Measurements from ENCODE around the gene LRRIQ3.

LRRIQ3 gene

GRCh38 chr1:74236440-74236839, 38.5 kb upstream of the LRRIQ3 start:
- in situ Hi-C loops (cut with HindIII; ENCODE audit: low pct_ligation_motif_present, low sequenced_read_pairs) = no loop called here
- Histone ChIP-seq H3K4me3 (ENCODE audit: low read depth, low read length) (no peak overlapping the region), H3K27ac (no peak overlapping the region), H3K36me3 (replicated peaks) (no peaks in the 10 kb centered on the region), H3K27me3 (replicated peaks) (no peaks in the 10 kb centered on the region)
- no peak for TF ChIP-seq CTCF (IDR thresholded peaks at IDR 0.05; ENCODE audit: low read depth, low read length, missing control alignments)
- no peak for DNase-seq

- no peak within 1 kb of the TSS for H3K4me3 ChIP-seq (ENCODE audit: low read depth, low read length)
- no peaks in the 10 kb centered on the region for H3K36me3 ChIP-seq (replicated peaks)
- no peak within 1 kb of the TSS for H3K27ac ChIP-seq
- TF ChIP-seq CTCF (IDR thresholded peaks at IDR 0.05; ENCODE audit: low read depth, low read length, missing control alignments) = no peak
- no peak for DNase-seq
- in situ Hi-C loops (cut with HindIII; ENCODE audit: low pct_ligation_motif_present, low sequenced_read_pairs) = no loop called here
- H3K27me3 ChIP-seq (replicated peaks) = no peaks in the 10 kb centered on the region
Measured at GRCh38 chr1:74235153-74235552, 37.2 kb upstream of the LRRIQ3 start, which contains the start of gene TNNI3K. Gene TNNI3K (plus strand): TSS chr1:74235387. CDS start chr1:74235452, 65 bp downstream.

GRCh38 chr1:74223453-74223852, 25.5 kb upstream of the LRRIQ3 start:
- no peak overlapping the region for H3K27ac ChIP-seq
- DNase-seq = no peak
- in situ Hi-C loops (cut with HindIII; ENCODE audit: low pct_ligation_motif_present, low sequenced_read_pairs) = no loop called here
- no peaks in the 10 kb centered on the region for H3K27me3 ChIP-seq (replicated peaks)
- no peak overlapping the region for H3K4me3 ChIP-seq (ENCODE audit: low read depth, low read length)
- no peak for TF ChIP-seq CTCF (IDR thresholded peaks at IDR 0.05; ENCODE audit: low read depth, low read length, missing control alignments)
- H3K36me3 ChIP-seq (replicated peaks) = no peaks in the 10 kb centered on the region

GRCh38 chr1:74222701-74223100, 24.7 kb upstream of the LRRIQ3 start:
- Histone ChIP-seq H3K36me3 (replicated peaks) (no peaks in the 10 kb centered on the region), H3K4me3 (ENCODE audit: low read depth, low read length) (no peak overlapping the region), H3K27ac (no peak overlapping the region), H3K27me3 (replicated peaks) (no peaks in the 10 kb centered on the region)
- DNase-seq = no peak
- TF ChIP-seq CTCF (IDR thresholded peaks at IDR 0.05; ENCODE audit: low read depth, low read length, missing control alignments) = no peak
- in situ Hi-C loops (cut with HindIII; ENCODE audit: low pct_ligation_motif_present, low sequenced_read_pairs) = no loop called here

GRCh38 chr1:74215229-74215628, 17.3 kb upstream of the LRRIQ3 start:
- Histone ChIP-seq H3K36me3 (replicated peaks) (no peaks in the 10 kb centered on the region), H3K27ac (no peak overlapping the region), H3K27me3 (replicated peaks) (no peaks in the 10 kb centered on the region), H3K4me3 (ENCODE audit: low read depth, low read length) (no peak overlapping the region)
- in situ Hi-C loops (cut with HindIII; ENCODE audit: low pct_ligation_motif_present, low sequenced_read_pairs) = no loop called here
- DNase-seq = no peak
- no peak for TF ChIP-seq CTCF (IDR thresholded peaks at IDR 0.05; ENCODE audit: low read depth, low read length, missing control alignments)

GRCh38 chr1:74205266-74205665, 7.3 kb upstream of the LRRIQ3 start:
- no peak overlapping the region for H3K4me3 ChIP-seq (ENCODE audit: low read depth, low read length)
- H3K27me3 ChIP-seq (replicated peaks) = no peaks in the 10 kb centered on the region
- in situ Hi-C loops (cut with HindIII; ENCODE audit: low pct_ligation_motif_present, low sequenced_read_pairs) = no loop called here
- DNase-seq = no peak
- no peak overlapping the region for H3K27ac ChIP-seq
- TF ChIP-seq CTCF (IDR thresholded peaks at IDR 0.05; ENCODE audit: low read depth, low read length, missing control alignments) = no peak
- H3K36me3 ChIP-seq (replicated peaks) = no peaks in the 10 kb centered on the region
